ENCODE measurements around the gene GRAMD1C. TPM values are rescaled to one million over a fixed set of nuclear protein-coding genes. Genes with fewer than 3 reads are reported as not detected.

Gene GRAMD1C
- total RNA-seq, 1 donor = 2.2 TPM

GRCh38 chr3:113948015-113948917, 109.7 kb downstream of the GRAMD1C start:
- Histone ChIP-seq H3K4me1 (ENCODE audit: insufficient read depth, low read length) (peaks cover 8% of the 10 kb centered on the region), H3K4me2 (ENCODE audit: insufficient read depth, low read length) (peak overlapping the region; percentile 89), H3K36me3 (ENCODE audit: insufficient read depth, low read length) (no peaks in the 10 kb centered on the region), H3K27ac (ENCODE audit: low read depth, low read length) (no peak overlapping the region), H3K79me2 (ENCODE audit: insufficient read depth, low read length) (no peaks in the 10 kb centered on the region), H3K27me3 (ENCODE audit: insufficient read depth, low read length) (peaks cover 40% of the 10 kb centered on the region), H3K4me3 (ENCODE audit: insufficient read depth, low read length) (peak overlapping the region; percentile 75), H2AFZ (ENCODE audit: low read length) (peak overlapping the region; percentile 70), H3K9me3 (ENCODE audit: low read depth, low read length) (no peaks in the 10 kb centered on the region), H4K20me1 (ENCODE audit: insufficient read depth, low read length) (no peaks in the 10 kb centered on the region)
- DNase-seq (ENCODE audit: insufficient read length, low spot score, missing footprints) = peak; percentile 85
- TF ChIP-seq CTCF (IDR thresholded peaks at IDR 0.05; ENCODE audit: extremely low read depth, low read depth, low read length) = no peak

- Histone ChIP-seq H3K4me2 (ENCODE audit: insufficient read depth, low read length) (no peak overlapping the region), H2AFZ (ENCODE audit: low read length) (no peak overlapping the region), H4K20me1 (ENCODE audit: insufficient read depth, low read length) (no peaks in the 10 kb centered on the region), H3K36me3 (ENCODE audit: insufficient read depth, low read length) (no peaks in the 10 kb centered on the region), H3K9me3 (ENCODE audit: low read depth, low read length) (no peaks in the 10 kb centered on the region), H3K79me2 (ENCODE audit: insufficient read depth, low read length) (no peaks in the 10 kb centered on the region), H3K27me3 (ENCODE audit: insufficient read depth, low read length) (peaks cover 38% of the 10 kb centered on the region), H3K27ac (ENCODE audit: low read depth, low read length) (no peak overlapping the region), H3K4me1 (ENCODE audit: insufficient read depth, low read length) (peaks cover 10% of the 10 kb centered on the region), H3K4me3 (ENCODE audit: insufficient read depth, low read length) (no peak overlapping the region)
- peak; percentile 74 for DNase-seq (ENCODE audit: insufficient read length, low spot score, missing footprints)
- TF ChIP-seq CTCF (IDR thresholded peaks at IDR 0.05; ENCODE audit: extremely low read depth, low read depth, low read length) = no peak
Measured at GRCh38 chr3:113952921-113953320, 114.3 kb downstream of the GRAMD1C start.

GRCh38 chr3:113953677-113954076, 115.1 kb downstream of the GRAMD1C start:
- H2AFZ ChIP-seq (ENCODE audit: low read length) = no peak overlapping the region
- no peak overlapping the region for H3K4me3 ChIP-seq (ENCODE audit: insufficient read depth, low read length)
- DNase-seq (ENCODE audit: insufficient read length, low spot score, missing footprints) = no peak
- no peak for TF ChIP-seq CTCF (IDR thresholded peaks at IDR 0.05; ENCODE audit: extremely low read depth, low read depth, low read length)
- no peaks in the 10 kb centered on the region for H3K9me3 ChIP-seq (ENCODE audit: low read depth, low read length)
- H3K79me2 ChIP-seq (ENCODE audit: insufficient read depth, low read length) = no peaks in the 10 kb centered on the region
- H3K27me3 ChIP-seq (ENCODE audit: insufficient read depth, low read length) = peaks cover 30% of the 10 kb centered on the region
- H3K4me2 ChIP-seq (ENCODE audit: insufficient read depth, low read length) = no peak overlapping the region
- no peaks in the 10 kb centered on the region for H3K36me3 ChIP-seq (ENCODE audit: insufficient read depth, low read length)
- no peak overlapping the region for H3K27ac ChIP-seq (ENCODE audit: low read depth, low read length)
- H4K20me1 ChIP-seq (ENCODE audit: insufficient read depth, low read length) = no peaks in the 10 kb centered on the region
- H3K4me1 ChIP-seq (ENCODE audit: insufficient read depth, low read length) = peaks cover 3% of the 10 kb centered on the region

GRCh38 chr3:113954091-113954685, 115.6 kb downstream of the GRAMD1C start:
- Histone ChIP-seq H3K27me3 (ENCODE audit: insufficient read depth, low read length) (peaks cover 26% of the 10 kb centered on the region), H3K79me2 (ENCODE audit: insufficient read depth, low read length) (no peaks in the 10 kb centered on the region), H3K4me3 (ENCODE audit: insufficient read depth, low read length) (no peak overlapping the region), H3K9me3 (ENCODE audit: low read depth, low read length) (no peaks in the 10 kb centered on the region), H2AFZ (ENCODE audit: low read length) (no peak overlapping the region), H3K27ac (ENCODE audit: low read depth, low read length) (no peak overlapping the region), H3K4me2 (ENCODE audit: insufficient read depth, low read length) (no peak overlapping the region), H3K4me1 (ENCODE audit: insufficient read depth, low read length) (peaks cover 3% of the 10 kb centered on the region), H4K20me1 (ENCODE audit: insufficient read depth, low read length) (no peaks in the 10 kb centered on the region), H3K36me3 (ENCODE audit: insufficient read depth, low read length) (no peaks in the 10 kb centered on the region)
- TF ChIP-seq CTCF (IDR thresholded peaks at IDR 0.05; ENCODE audit: extremely low read depth, low read depth, low read length) = no peak
- DNase-seq (ENCODE audit: insufficient read length, low spot score, missing footprints) = no peak
